ENCODE results near the gene CACNA1C. TPM values are rescaled to one million over a fixed set of nuclear protein-coding genes. Genes with fewer than 3 reads are reported as not detected.
"Not testable (repeated sequence)": the region's sequence is repeated elsewhere in the genome, so short reads cannot be mapped to it uniquely, and the experiment has no call there.

The CACNA1C gene
- polyA plus RNA-seq, 5 donors, result 10.1 to 15.2 (median 10.7) TPM

GRCh38 chr12:2710701-2711100, 657.9 kb downstream of the CACNA1C start:
- no peak for DNase-seq

DNA sequence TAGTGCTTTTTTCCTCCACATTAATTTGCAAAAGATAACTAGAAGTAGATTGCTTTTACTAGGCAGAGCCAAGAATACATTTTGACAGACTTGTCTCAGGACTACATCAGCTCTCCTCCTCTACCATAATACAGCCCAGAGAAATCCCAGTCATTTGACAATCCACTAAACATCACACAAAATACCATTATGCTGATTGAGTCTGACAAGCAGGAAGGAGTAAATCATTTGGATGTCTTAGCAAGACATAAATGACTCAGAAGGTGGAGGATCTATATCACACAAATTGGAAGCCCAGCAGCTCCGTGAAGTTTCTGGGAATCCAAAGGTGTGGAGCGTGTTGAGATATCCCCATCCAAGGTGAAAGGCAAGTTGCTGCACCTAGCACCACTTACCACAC, 666.6 kb downstream of the CACNA1C start:
- no peak for DNase-seq

DNA sequence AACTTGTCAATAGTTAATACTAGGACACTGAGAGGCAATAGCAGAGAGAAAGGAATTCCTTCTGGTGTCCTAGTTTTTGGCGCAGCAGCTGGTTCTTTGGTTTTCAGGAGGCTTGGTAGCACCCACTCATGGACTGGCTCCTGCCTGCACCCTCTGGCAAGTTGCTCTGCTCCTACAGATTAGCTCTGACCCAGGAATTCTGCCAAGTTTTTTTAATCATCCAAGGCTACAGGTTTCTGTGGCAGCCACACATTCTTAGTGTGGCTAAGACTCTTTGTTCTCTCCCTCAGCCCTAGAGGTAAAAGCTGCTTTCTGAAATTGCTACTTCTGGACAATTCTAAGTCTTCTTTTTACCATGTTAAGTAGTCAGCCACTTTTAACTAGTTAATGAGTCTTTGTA, 670.0 kb downstream of the CACNA1C start:
- no peak for DNase-seq

DNA sequence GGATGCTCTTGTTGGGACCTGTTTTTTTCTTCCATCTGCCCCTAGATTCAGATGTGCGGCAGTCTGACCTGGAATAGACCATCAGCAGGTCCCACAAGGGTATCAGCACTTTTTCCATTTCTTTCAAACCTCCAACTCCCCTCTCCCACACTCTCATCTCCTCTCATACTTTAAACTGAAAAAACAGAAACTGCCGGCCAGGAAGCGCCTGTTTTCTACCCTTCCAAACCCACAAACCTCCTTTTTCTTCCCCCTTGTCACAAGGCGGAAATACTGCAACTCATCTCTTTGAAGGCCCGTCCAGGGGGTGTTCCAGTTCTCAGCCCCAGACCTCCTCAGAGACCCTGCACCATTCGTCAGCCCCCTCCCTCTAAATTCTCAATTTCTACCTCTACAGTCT, 679.5 kb downstream of the CACNA1C start:
- DNase-seq, result no peak

GRCh38 chr12:2733493-2734355, 680.9 kb downstream of the CACNA1C start:
- no peak for DNase-seq

GRCh38 chr12:2735432-2735831, 682.6 kb downstream of the CACNA1C start:
- no peak for DNase-seq

GRCh38 chr12:2737656-2738241, 685.0 kb downstream of the CACNA1C start:
- no peak for DNase-seq

DNA sequence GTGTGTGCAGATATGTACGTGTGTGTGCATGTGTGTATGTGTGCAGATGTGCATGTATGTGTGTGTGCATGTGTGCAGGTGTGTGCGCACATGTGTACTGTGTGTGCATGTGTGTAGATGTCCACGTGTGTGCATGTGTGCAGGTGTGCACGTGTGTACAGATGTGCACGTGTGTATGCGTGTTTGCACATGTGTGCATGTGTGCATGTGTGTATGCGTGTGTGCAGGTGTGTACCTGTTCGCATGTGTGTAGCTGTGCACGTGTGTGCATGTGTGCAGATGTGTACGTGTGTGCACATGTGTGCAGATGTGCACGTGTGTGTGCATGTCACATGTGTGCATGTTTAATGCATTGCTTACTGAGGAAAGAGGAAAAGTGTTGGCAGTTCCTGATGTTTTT, 686.3 kb downstream of the CACNA1C start:
- DNase-seq, result no peak

DNA sequence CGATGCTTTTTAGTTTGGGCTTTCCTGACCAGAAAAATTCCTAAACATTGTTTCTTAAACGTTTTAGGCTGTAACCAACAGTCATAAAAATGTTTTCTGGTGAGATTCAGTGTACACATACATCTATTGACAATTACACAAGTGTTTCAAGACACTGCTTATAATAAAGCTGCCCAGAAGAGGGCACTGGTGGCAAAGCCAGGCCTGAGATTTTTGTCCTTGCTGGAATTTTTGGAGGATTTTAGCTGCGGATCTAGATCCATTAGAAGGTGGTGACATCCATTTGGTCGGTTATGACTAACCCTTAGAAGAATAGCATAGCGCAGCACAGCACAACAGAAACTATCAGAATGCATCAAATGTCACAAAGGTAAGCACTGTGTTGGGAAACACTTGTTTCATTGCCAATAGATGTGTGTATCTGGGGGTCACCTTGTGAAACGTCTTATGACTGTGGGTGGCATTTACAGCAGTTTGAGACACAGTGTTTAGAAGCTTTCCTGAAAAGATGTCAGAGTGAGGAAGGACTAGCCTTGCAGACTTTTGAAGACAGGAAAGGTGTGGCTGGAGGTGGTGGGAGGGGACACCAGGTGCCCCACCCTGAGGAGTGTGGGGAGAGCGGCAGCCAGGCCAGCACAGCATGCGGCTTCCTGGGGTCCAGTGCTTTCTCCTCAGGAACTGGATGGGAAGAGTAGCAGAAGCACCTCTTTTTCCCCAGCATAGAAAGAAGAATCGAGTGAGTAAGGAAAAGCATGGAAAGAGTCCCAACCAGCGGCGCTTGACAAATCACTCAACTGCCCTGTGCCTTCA, 687.2 kb downstream of the CACNA1C start:
- peak in 1 of 2 donors; percentile 7 for DNase-seq

DNA sequence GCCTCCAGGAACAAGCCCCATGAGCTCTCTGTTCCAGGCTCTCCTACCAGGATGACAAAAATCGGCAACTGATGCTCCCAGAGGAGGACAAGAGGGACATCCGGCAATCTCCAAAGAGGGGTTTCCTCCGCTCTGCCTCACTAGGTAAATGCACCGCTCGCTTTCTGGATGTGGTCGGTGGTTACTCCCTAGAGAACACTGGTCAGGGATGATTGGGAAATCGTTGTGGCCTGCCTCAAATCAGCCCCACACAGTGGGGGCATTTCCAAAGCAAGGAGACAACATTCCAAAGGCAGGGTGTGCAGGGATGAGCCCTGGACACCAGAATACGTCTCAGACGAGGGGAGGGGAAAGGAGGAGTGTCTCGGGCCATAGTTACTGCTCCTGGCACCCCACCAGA, 689.2 kb downstream of the CACNA1C start:
- not testable (repeated sequence) for DNase-seq

DNA sequence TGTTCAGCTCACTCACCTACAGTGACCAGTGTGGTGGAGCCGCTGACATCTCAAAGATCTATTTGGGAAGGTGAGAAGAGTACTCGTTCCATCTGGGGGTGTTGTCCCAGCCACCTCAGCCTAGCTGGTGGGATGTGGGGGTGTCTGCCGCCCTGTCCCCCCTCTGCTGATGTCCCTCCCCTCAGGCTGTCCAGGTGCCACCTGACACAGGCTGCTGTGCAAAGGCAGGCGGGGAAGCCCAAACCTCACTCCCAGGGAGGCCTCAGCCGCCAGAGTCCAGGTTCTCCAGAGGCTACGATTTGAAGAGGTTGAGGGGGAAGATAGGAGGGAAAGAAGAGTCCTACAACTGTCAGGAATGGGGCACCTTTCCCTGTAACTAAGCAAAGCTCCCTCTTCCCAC, 690.7 kb downstream of the CACNA1C start:
- DNase-seq, result no peak

DNA sequence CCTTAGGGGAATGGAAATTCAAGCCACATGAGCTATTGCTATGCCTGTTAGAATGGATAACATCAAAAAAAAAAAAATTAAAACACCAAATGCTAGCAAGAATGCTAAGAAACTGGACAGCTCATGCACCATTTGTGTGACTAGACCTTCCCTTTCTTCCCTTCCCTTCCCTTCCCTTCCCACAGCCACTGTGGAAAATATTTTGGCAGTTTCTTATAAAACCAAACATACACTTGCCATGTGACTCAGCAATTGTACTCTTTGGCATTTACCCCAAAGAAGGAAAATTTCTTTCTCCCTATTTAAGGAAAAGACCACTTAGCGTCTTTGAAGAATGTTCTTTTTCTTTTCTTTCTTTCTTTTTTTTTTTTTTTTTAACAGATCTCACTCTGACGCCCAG, 692.9 kb downstream of the CACNA1C start:
- no peak for DNase-seq

Other genes with a start within 250 kb of the CACNA1C start
- gene LRTM2, start 232.4 kb upstream of the CACNA1C start, polyA plus RNA-seq (ENCODE audit: insufficient read depth in 1 of 5, insufficient read length in 5 of 5, low replicate concordance in 1 of 5), result under 1 TPM in 1 of 5 donors, not detected in 4; 0.05 TPM
- 1 to 10 TPM; 1.3 to 2.6 (median 1.9) TPM for gene CACNA2D4, start 134.3 kb upstream of the CACNA1C start, polyA plus RNA-seq (ENCODE audit: insufficient read depth in 1 of 5, insufficient read length in 5 of 5, low replicate concordance in 1 of 5)
- 10 to 100 TPM; 26.2 to 29.1 (median 28.7) TPM for gene DCP1B, start 48.5 kb upstream of the CACNA1C start, polyA plus RNA-seq (ENCODE audit: insufficient read depth in 1 of 5, insufficient read length in 5 of 5, low replicate concordance in 1 of 5)